ENCODE data around the gene REN.
A peak's percentile ranks its signal among the peaks of the same experiment; 100 is the strongest.

Gene REN

GRCh38 chr1:204128964-204129896, 36.9 kb downstream of the REN start:
- H3K36me3 ChIP-seq (replicated peaks) = peaks cover 13% of the 10 kb centered on the region
- no peaks in the 10 kb centered on the region for H3K9me3 ChIP-seq
- H3K4me3 ChIP-seq = no peak overlapping the region
- DNase-seq (ENCODE audit: low spot score in 2 of 2) = peak; percentile 69 to 86
- peaks cover 15% of the 10 kb centered on the region for H3K4me1 ChIP-seq
- in situ Hi-C loops (cut with MboI; ENCODE audit: low sequenced_read_pairs) = loop anchor here (5.0 to 25.0 kb wide), 2 partner anchors 257 to 617 kb away; no protein-coding TSS in a partner anchor
- H3K27me3 ChIP-seq (ENCODE audit: low read depth) = no peaks in the 10 kb centered on the region

- Histone ChIP-seq H3K4me3 (no peak overlapping the region), H3K27me3 (ENCODE audit: low read depth) (no peaks in the 10 kb centered on the region), H3K4me1 (peaks cover 15% of the 10 kb centered on the region), H3K9me3 (no peaks in the 10 kb centered on the region), H3K36me3 (replicated peaks) (peaks cover 16% of the 10 kb centered on the region)
- in situ Hi-C loops (cut with MboI; ENCODE audit: low sequenced_read_pairs) = loop anchor here (5.0 to 25.0 kb wide), 2 partner anchors 256 to 616 kb away; no protein-coding TSS in a partner anchor
- DNase-seq (ENCODE audit: low spot score in 2 of 2) = no peak
Observed at GRCh38 chr1:204128464-204128963, 37.6 kb downstream of the REN start.

DNA sequence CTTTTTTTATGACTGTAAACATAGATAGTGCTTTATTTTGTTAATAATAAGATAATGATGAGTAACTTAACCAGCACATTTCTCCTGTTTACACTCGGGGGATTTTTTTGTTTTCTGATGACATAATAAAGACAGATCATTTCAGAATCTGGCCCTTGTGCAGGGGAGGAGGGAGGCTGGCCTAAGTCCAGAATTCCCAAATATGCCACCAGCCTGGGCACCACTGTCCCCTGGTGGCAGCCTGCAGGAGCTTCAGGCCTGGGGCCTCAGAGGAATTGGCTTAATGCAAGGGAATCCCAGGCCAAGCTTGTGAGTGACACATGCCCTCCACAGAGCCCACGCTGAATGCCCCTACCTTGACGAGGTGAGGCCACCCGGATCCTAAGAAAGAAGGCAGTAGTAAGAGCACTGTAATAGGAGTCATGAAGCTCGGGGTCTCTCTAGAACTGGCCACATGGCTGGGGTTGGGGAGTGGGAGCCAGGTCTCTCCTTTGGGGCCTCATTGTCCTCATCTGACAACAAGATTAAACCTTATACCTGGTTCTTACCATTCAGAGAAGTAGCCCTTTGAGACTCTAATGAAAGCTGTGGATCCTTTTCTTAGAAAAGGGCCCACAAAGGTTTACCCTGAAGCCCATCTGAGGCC, 38.4 kb downstream of the REN start:
- in situ Hi-C loops (cut with MboI; ENCODE audit: low sequenced_read_pairs) = loop anchor here (5.0 to 25.0 kb wide), 2 partner anchors 255 to 615 kb away; no protein-coding TSS in a partner anchor
- DNase-seq (ENCODE audit: low spot score in 2 of 2) = peak; percentile 69 to 81
- peaks cover 15% of the 10 kb centered on the region for H3K4me1 ChIP-seq

GRCh38 chr1:204126956-204127355, 39.2 kb downstream of the REN start:
- in situ Hi-C loops (cut with MboI; ENCODE audit: low sequenced_read_pairs) = loop anchor here (5.0 to 25.0 kb wide), 2 partner anchors 255 to 615 kb away; no protein-coding TSS in a partner anchor

More for the DNA sequence above, 38.4 kb downstream of the REN start:
- no peak overlapping the region for H3K4me3 ChIP-seq
- no peaks in the 10 kb centered on the region for H3K9me3 ChIP-seq
- H3K36me3 ChIP-seq (replicated peaks) = peaks cover 24% of the 10 kb centered on the region
- no peaks in the 10 kb centered on the region for H3K27me3 ChIP-seq (ENCODE audit: low read depth)

GRCh38 chr1:204126386-204126785, 39.8 kb downstream of the REN start:
- H3K9me3 ChIP-seq = no peaks in the 10 kb centered on the region
- in situ Hi-C loops (cut with MboI; ENCODE audit: low sequenced_read_pairs) = loop anchor here (5.0 to 25.0 kb wide), 2 partner anchors 254 to 614 kb away; no protein-coding TSS in a partner anchor
- H3K36me3 ChIP-seq (replicated peaks) = peaks cover 28% of the 10 kb centered on the region
- no peak overlapping the region for H3K4me3 ChIP-seq
- no peaks in the 10 kb centered on the region for H3K27me3 ChIP-seq (ENCODE audit: low read depth)
- H3K4me1 ChIP-seq = peaks cover 15% of the 10 kb centered on the region
- no peak for DNase-seq (ENCODE audit: low spot score in 2 of 2)

More at GRCh38 chr1:204126956-204127355, 39.2 kb downstream of the REN start:
- Histone ChIP-seq H3K4me3 (no peak overlapping the region), H3K27me3 (ENCODE audit: low read depth) (no peaks in the 10 kb centered on the region), H3K9me3 (no peaks in the 10 kb centered on the region), H3K4me1 (peaks cover 15% of the 10 kb centered on the region), H3K36me3 (replicated peaks) (peaks cover 28% of the 10 kb centered on the region)
- no peak for DNase-seq (ENCODE audit: low spot score in 2 of 2)

DNA sequence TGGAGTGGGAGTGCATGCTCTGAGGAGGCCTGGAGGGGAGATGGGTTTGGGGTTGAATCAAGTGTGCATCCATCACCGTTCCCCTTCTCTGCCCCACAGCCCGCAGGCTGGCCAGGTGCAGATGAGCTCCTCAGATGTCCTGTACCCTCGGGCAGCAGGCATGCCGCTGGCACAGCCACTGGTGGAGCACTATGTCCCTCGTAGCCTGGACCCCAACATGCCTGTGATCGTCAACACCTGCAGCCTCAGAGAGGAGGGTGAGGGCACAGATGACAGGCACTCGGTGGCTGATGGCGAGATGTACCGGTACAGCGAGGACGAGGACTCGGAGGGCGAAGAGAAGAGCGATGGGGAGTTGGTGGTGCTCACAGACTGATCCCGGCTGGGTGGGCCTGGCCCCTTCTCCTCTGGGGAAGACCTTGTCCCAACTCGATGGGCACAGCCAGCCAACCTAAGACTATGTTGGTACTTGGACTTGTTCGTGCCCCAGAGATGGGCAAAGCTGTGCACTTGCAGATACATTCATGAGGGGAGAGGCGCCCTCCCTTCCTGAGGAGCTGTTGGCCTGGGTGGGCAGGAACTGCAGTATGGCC, 40.3 kb downstream of the REN start:
- in situ Hi-C loops (cut with MboI; ENCODE audit: low sequenced_read_pairs) = loop anchor here (5.0 to 25.0 kb wide), 2 partner anchors 254 to 614 kb away; no protein-coding TSS in a partner anchor
- H3K4me3 ChIP-seq = no peak overlapping the region
- H3K4me1 ChIP-seq = peaks cover 10% of the 10 kb centered on the region
- H3K9me3 ChIP-seq = no peaks in the 10 kb centered on the region
- no peak for DNase-seq (ENCODE audit: low spot score in 2 of 2)
- H3K36me3 ChIP-seq (replicated peaks) = peaks cover 28% of the 10 kb centered on the region
- H3K27me3 ChIP-seq (ENCODE audit: low read depth) = no peaks in the 10 kb centered on the region

- no peak for DNase-seq (ENCODE audit: low spot score in 2 of 2)
- in situ Hi-C loops (cut with MboI; ENCODE audit: low sequenced_read_pairs) = loop anchor here (5.0 to 25.0 kb wide), 2 partner anchors 252 to 612 kb away; no protein-coding TSS in a partner anchor
- H3K27me3 ChIP-seq (ENCODE audit: low read depth) = no peaks in the 10 kb centered on the region
Observed at GRCh38 chr1:204124639-204125038, 41.5 kb downstream of the REN start.

DNA sequence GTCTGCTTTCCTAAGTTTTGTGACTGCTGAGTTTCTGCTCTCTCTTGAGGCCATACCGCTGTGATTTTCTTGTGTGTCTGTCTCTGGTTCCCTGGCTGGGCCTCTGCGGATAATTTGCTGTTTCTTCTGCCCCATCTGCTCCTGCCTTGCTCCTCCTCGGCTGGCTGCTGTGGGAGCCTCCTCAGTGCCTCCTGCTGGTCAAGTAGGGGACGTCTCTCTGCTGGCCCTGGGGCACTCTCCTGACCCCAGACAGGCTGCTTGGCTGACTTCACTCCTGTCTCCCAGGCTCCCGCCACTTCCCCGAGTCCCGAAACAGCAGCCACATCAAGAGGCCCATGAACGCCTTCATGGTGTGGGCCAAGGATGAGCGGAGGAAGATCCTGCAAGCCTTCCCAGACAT, 42.8 kb downstream of the REN start:
- peak in 1 of 2 experiments; percentile 44 for DNase-seq (ENCODE audit: low spot score in 2 of 2)
- in situ Hi-C loops (cut with MboI; ENCODE audit: low sequenced_read_pairs) = no loop called here
- Histone ChIP-seq H3K4me1 (no peaks in the 10 kb centered on the region), H3K9me3 (no peaks in the 10 kb centered on the region), H3K27me3 (ENCODE audit: low read depth) (no peaks in the 10 kb centered on the region), H3K4me3 (no peak overlapping the region), H3K36me3 (replicated peaks) (peaks cover 40% of the 10 kb centered on the region)

More at GRCh38 chr1:204124639-204125038, 41.5 kb downstream of the REN start:
- peaks cover 8% of the 10 kb centered on the region for H3K4me1 ChIP-seq
- H3K4me3 ChIP-seq = no peak overlapping the region
- H3K36me3 ChIP-seq (replicated peaks) = peaks cover 28% of the 10 kb centered on the region
- no peaks in the 10 kb centered on the region for H3K9me3 ChIP-seq

DNA sequence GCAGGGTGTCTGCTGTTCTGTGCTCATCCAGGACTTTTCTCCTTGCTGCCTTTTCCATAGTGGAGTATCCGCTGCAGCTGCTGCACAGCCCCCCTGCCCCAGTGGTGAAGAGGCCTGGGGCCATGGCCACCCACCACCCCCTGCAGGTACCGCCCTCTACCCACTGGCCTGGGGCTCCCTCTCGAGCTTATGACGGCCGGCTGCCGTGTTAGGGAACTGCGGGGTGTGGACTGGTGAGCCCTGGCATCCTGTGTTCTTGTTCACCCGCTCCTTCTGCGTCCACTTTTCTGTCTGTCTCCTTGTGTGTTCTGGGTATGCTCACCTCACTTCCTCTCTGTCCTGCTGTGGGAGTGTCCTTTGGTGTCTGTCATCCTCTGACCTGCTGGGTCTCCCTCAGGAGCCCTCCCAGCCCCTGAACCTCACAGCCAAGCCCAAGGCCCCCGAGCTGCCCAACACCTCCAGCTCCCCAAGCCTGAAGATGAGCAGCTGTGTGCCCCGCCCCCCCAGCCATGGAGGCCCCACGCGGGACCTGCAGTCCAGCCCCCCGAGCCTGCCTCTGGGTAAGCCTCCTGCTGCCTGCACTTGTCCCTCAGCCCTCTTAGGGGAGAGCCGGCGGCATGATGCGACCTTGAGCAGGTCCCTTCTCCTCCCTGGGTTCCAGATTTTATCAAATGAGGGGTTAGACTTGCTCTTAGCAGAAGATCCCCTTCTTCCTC, 44.1 kb downstream of the REN start:
- Histone ChIP-seq H3K9me3 (no peaks in the 10 kb centered on the region), H3K36me3 (replicated peaks) (peaks cover 44% of the 10 kb centered on the region), H3K4me1 (no peaks in the 10 kb centered on the region), H3K4me3 (no peak overlapping the region), H3K27me3 (ENCODE audit: low read depth) (no peaks in the 10 kb centered on the region)
- DNase-seq (ENCODE audit: low spot score in 2 of 2) = no peak
- in situ Hi-C loops (cut with MboI; ENCODE audit: low sequenced_read_pairs) = no loop called here

GRCh38 chr1:204116539-204116938, 49.6 kb downstream of the REN start:
- Histone ChIP-seq H3K36me3 (replicated peaks) (peaks cover 15% of the 10 kb centered on the region), H3K9me3 (no peaks in the 10 kb centered on the region), H3K4me3 (no peak overlapping the region), H3K27me3 (ENCODE audit: low read depth) (no peaks in the 10 kb centered on the region), H3K4me1 (no peaks in the 10 kb centered on the region)
- no peak for DNase-seq (ENCODE audit: low spot score in 2 of 2)
- in situ Hi-C loops (cut with MboI; ENCODE audit: low sequenced_read_pairs) = no loop called here

DNA sequence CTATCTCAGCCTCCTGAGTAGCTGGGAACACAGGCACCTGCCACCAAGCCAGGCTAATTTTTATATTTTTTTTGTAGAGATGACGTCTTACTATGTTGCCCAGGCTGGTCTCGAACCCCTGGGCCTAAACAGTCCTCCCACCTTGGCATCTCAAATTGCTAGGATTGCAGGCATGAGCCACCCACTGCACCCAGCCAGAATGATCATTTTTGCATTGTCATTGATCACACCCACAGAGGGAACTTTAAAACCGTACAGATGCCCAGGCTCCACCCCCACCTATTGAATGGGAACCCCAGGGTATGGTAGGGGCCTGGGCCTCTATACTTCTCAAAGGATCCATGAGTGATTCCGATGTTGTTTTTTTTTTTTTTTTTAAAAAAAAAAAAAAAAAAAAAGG, 51.0 kb downstream of the REN start:
- no peak for DNase-seq (ENCODE audit: low spot score in 2 of 2)
- Histone ChIP-seq H3K36me3 (replicated peaks) (peaks cover 15% of the 10 kb centered on the region), H3K9me3 (no peaks in the 10 kb centered on the region), H3K4me3 (no peak overlapping the region), H3K4me1 (no peaks in the 10 kb centered on the region), H3K27me3 (ENCODE audit: low read depth) (no peaks in the 10 kb centered on the region)
- in situ Hi-C loops (cut with MboI; ENCODE audit: low sequenced_read_pairs) = no loop called here

- in situ Hi-C loops (cut with MboI; ENCODE audit: low sequenced_read_pairs) = no loop called here
- Histone ChIP-seq H3K36me3 (replicated peaks) (peaks cover 15% of the 10 kb centered on the region), H3K9me3 (no peaks in the 10 kb centered on the region), H3K4me1 (peaks cover under 1% of the 10 kb centered on the region), H3K4me3 (no peak overlapping the region), H3K27me3 (ENCODE audit: low read depth) (no peaks in the 10 kb centered on the region)
- no peak for DNase-seq (ENCODE audit: low spot score in 2 of 2)
Observed at GRCh38 chr1:204114606-204115005, 51.5 kb downstream of the REN start.

- H3K27me3 ChIP-seq (ENCODE audit: low read depth) = no peaks in the 10 kb centered on the region
- DNase-seq (ENCODE audit: low spot score in 2 of 2) = no peak
- H3K4me1 ChIP-seq = peaks cover 7% of the 10 kb centered on the region
- H3K9me3 ChIP-seq = no peaks in the 10 kb centered on the region
- no peak overlapping the region for H3K4me3 ChIP-seq
- H3K36me3 ChIP-seq (replicated peaks) = peaks cover 8% of the 10 kb centered on the region; the same call in 1 of the 2 replicates
- in situ Hi-C loops (cut with MboI; ENCODE audit: low sequenced_read_pairs) = no loop called here
Observed at GRCh38 chr1:204113896-204114295, 52.2 kb downstream of the REN start.
